Spleen (tissue), 11 donors: ENCODE measurements around the gene TOP3A. TPM values are rescaled to one million over a fixed set of nuclear protein-coding genes. Genes with fewer than 3 reads are reported as not detected.

Experiments used
- DNase-seq: peaks from one replicate; pipeline ENCODE4 v3.0.0-alpha.2; 2020
- H3K27ac ChIP-seq, 8 donors: fragments of 200-600 bp; sonication (generic) in 7 of 8; 1 replicate in 4 of 8; 2 replicates in 4 of 8; pipeline versions ENCODE4 v1.5.0 to v1.8.0; 2016 to 2021; ENCODE audit warnings: inconsistent platforms in 4 of 8, mild to moderate bottlenecking in 4 of 8, moderate library complexity in 1 of 8
- H3K27me3 ChIP-seq, 7 donors: fragments of 200-600 bp; sonication (generic) in 6 of 7; replicated peaks in 1 of 7; 1 replicate in 4 of 7; 2 replicates in 3 of 7; pipeline versions ENCODE4 v1.5.0 to v1.8.0; 2016 to 2021; ENCODE audit warnings: inconsistent platforms in 3 of 7, mild to moderate bottlenecking in 1 of 7
- H3K36me3 ChIP-seq, 6 donors: fragments of 200-600 bp; sonication (generic) in 5 of 6; 1 replicate in 4 of 6; 2 replicates in 2 of 6; pipeline versions ENCODE4 v1.5.0 to v1.8.0; 2016 to 2021; ENCODE audit warnings: inconsistent platforms in 2 of 6
- H3K4me1 ChIP-seq, 6 donors: fragments of 200-600 bp; sonication (generic) in 5 of 6; 1 replicate in 3 of 6; 2 replicates in 3 of 6; pipeline versions ENCODE4 v1.5.0 to v1.8.0; 2016 to 2021; ENCODE audit warnings: inconsistent platforms in 3 of 6
- H3K4me3 ChIP-seq, 8 donors: fragments of 200-600 bp; sonication (generic) in 7 of 8; 1 replicate in 4 of 8; 2 replicates in 4 of 8; pipeline versions ENCODE4 v1.5.0 to v1.8.0; 2016 to 2021; ENCODE audit warnings: inconsistent platforms in 4 of 8, mild to moderate bottlenecking in 4 of 8, moderate library complexity in 2 of 8
- H3K9me3 ChIP-seq, 8 donors: fragments of 200-600 bp; sonication (generic) in 7 of 8; 1 replicate in 4 of 8; 2 replicates in 4 of 8; pipeline versions ENCODE4 v1.5.0 to v1.8.0; 2016 to 2021; ENCODE audit warnings: inconsistent platforms in 4 of 8
- POLR2A ChIP-seq, 3 donors: fragments of 450-650 bp; IDR thresholded peaks; one replicate each; pipeline ENCODE4 v1.5.1; 2017; ENCODE audit warnings: antibody characterized with exemption in 3 of 3, mild to moderate bottlenecking in 1 of 3
- POLR2AphosphoS5 ChIP-seq, 3 donors: sonication (generic); formaldehyde crosslinking; IDR thresholded peaks; one replicate each; pipeline ENCODE4 v1.5.1; 2017; ENCODE audit warnings: antibody characterized with exemption in 3 of 3
- WGBS, 5 donors: extraction: QIAGEN DNeasy Blood & Tissue Kit in 3 of 5; methylation state at CpG; one replicate each; pipeline versions ENCODE4 v1.1.5 to v1.1.7; 2013 to 2018; 5-methylcytosine and 5-hydroxymethylcytosine counted together
- intact Hi-C: fragments of 100-400 bp; cut with DNase I; formaldehyde crosslinking; loops from one replicate; pipeline ENCODE4 v1.15.0; 2023; ENCODE audit warnings: low total_unique reads
- polyA plus RNA-seq, 3 donors: library from polyadenylated mRNA; stranded (reverse); fragments of 200-250 nt; gene quantifications; one replicate each; pipeline ENCODE4 v1.2.1, GENCODE V29; 2013
- total RNA-seq, 7 donors: library from RNA; depleted of rRNA in 3 of 7; stranded (reverse); fragments of >200 nt in 3 of 7; fragmentation: NEBNext Ultra II Directional in 4 of 7; extraction: Animal tissue kit (Norgen Biotek cat#: 25700) in 4 of 7; gene quantifications; one replicate each; pipeline versions ENCODE4 v1.1.0 to v1.2.1, GENCODE V29; 2016 to 2021
- TF ChIP-seq, protein P1 (sequence below), 11 experiments: fragments of 200-600 bp in 7 of 11; fragments of 450-650 bp in 4 of 11; sonication (generic) in 4 of 11; IDR thresholded peaks in 8 of 11; conservative IDR thresholded peaks in 3 of 11; 1 replicate in 7 of 11; 2 replicates in 4 of 11; pipeline versions ENCODE4 v1.4.0 to v1.8.0; 2016 to 2021; ENCODE audit warnings: antibody characterized with exemption in 11 of 11, inconsistent platforms in 4 of 11, mild to moderate bottlenecking in 1 of 11
- donor health status: healthy with polysubstance abuse.
- donor health status: DM: no; HTN: no; CAD: no; lungs with moderate emphysema.
- donor health status: DM: no; HTN: no; CAD: no.
- donor health status: Bipolar disorder and iron deficiency.
- donor health status: healthy.
- donor health status: DM: no; HTN: no; CAD: no.
- donor health status: DM: yes; HTN: yes; CAD: no.

The TOP3A gene
- total and polyA plus RNA-seq, 10 donors: 9.8 to 60.1 (median 43.9) TPM

DNA sequence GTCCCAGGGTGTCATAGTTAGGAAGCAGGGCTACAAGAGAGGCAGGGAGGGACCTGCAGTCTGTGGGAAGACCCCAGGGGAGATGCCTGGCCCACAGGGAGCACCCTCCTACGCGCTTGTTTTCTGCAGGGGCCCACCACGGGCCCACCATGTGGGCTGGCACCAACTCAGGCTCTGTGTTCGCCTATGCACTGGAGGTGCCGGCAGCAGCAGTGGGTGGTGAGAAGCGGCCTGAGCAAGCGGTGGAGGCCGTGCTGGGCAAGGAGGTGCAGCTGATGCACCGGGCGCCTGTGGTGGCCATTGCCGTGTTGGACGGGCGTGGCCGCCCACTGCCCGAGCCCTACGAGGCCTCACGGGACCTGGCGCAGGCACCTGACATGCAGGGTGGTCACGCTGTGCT, 74.3 kb downstream of the TOP3A start:
- Histone ChIP-seq H3K27me3 (no peaks in the 10 kb centered on the region), H3K4me3 (no peak overlapping the region), H3K9me3 (no peaks in the 10 kb centered on the region), H3K4me1 (no peaks in the 10 kb centered on the region), H3K27ac (no peak overlapping the region), H3K36me3 (peaks cover 4 to 100% (median 56%) of the 10 kb centered on the region in 6 donors)
- DNase-seq: no peak
- 87 to 96% (median 94%) methylated on average over 7 to 19 of the region's 19 CpGs for WGBS, 5 donors
- TF ChIP-seq, protein P1, sequence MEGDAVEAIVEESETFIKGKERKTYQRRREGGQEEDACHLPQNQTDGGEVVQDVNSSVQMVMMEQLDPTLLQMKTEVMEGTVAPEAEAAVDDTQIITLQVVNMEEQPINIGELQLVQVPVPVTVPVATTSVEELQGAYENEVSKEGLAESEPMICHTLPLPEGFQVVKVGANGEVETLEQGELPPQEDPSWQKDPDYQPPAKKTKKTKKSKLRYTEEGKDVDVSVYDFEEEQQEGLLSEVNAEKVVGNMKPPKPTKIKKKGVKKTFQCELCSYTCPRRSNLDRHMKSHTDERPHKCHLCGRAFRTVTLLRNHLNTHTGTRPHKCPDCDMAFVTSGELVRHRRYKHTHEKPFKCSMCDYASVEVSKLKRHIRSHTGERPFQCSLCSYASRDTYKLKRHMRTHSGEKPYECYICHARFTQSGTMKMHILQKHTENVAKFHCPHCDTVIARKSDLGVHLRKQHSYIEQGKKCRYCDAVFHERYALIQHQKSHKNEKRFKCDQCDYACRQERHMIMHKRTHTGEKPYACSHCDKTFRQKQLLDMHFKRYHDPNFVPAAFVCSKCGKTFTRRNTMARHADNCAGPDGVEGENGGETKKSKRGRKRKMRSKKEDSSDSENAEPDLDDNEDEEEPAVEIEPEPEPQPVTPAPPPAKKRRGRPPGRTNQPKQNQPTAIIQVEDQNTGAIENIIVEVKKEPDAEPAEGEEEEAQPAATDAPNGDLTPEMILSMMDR (IDR thresholded peaks at IDR 0.05 in 8 of 11, conservative IDR thresholded peaks at IDR 0.05 in 3 of 11): no peak
- TF ChIP-seq POLR2A (IDR thresholded peaks at IDR 0.05) (no peak), POLR2AphosphoS5 (IDR thresholded peaks at IDR 0.05) (peak in 1 of 3 donors; percentile 7)
- intact Hi-C loops: no loop called here

DNA sequence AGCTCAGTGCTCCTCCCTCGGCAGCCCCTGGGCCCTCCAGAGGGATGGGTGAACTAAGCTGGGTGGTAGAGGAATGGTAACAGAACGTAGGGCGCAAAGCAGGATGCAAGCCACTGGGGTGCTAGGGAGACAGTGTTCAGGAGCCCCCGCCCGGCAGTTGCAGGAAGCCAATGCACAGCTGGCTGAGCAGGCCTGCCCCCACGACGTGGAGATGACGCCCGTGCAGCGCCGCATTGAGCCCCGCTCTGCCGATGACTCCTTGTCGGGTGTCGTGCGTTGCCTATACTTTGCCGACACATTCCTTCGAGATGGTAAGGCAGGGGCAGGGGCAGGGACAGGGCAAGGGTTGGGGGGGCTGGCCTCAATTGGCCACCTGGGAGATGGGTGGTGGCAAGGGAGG, 76.5 kb downstream of the TOP3A start:
- no peak for DNase-seq

DNA sequence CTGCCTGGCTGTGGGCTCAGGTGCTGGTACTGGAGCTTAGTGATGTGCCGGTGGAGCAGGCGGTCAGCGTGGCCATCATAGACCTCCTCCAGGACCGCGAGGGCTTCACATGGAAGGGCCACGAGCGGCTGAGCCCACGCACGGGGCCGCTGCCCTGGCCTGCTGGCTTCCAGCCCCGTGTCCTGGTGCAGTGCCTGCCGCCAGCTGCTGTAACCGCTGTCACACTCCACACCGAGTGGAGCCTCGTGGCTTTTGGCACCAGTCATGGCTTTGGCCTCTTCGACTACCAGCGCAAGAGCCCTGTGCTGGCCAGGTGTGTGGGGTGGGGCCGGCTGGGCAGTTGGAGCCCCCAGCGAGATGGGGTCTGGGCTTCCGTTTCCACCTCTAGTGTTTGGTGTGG, 77.3 kb downstream of the TOP3A start:
- no peaks in the 10 kb centered on the region for H3K4me1 ChIP-seq
- no peak overlapping the region for H3K4me3 ChIP-seq
- H3K27ac ChIP-seq: no peak overlapping the region
- WGBS, 5 donors: 93 to 97% (median 94%) methylated on average over 20 of the region's 20 CpGs; no CpG with 5 or more reads in 1 of the 5 donors
- DNase-seq: no peak
- no peaks in the 10 kb centered on the region for H3K9me3 ChIP-seq
- intact Hi-C loops: no loop called here
- H3K36me3 ChIP-seq: peaks cover 0 to 100% (median 57%) of the 10 kb centered on the region in 6 donors
- TF ChIP-seq POLR2A (IDR thresholded peaks at IDR 0.05) (no peak), POLR2AphosphoS5 (IDR thresholded peaks at IDR 0.05) (no peak)
- TF ChIP-seq, protein P1 (IDR thresholded peaks at IDR 0.05 in 8 of 11, conservative IDR thresholded peaks at IDR 0.05 in 3 of 11): no peak
- no peaks in the 10 kb centered on the region for H3K27me3 ChIP-seq

More for the DNA sequence above, 76.5 kb downstream of the TOP3A start:
- Histone ChIP-seq H3K4me1 (no peaks in the 10 kb centered on the region), H3K36me3 (peaks cover 0 to 100% (median 58%) of the 10 kb centered on the region in 6 donors), H3K4me3 (no peak overlapping the region), H3K27me3 (no peaks in the 10 kb centered on the region), H3K9me3 (no peaks in the 10 kb centered on the region), H3K27ac (no peak overlapping the region)
- WGBS, 5 donors: 92 to 95% (median 94%) methylated on average over 18 of the region's 18 CpGs
- intact Hi-C loops: no loop called here
- TF ChIP-seq POLR2AphosphoS5 (IDR thresholded peaks at IDR 0.05) (no peak), POLR2A (IDR thresholded peaks at IDR 0.05) (no peak)
- TF ChIP-seq, protein P1 (IDR thresholded peaks at IDR 0.05 in 8 of 11, conservative IDR thresholded peaks at IDR 0.05 in 3 of 11): no peak

DNA sequence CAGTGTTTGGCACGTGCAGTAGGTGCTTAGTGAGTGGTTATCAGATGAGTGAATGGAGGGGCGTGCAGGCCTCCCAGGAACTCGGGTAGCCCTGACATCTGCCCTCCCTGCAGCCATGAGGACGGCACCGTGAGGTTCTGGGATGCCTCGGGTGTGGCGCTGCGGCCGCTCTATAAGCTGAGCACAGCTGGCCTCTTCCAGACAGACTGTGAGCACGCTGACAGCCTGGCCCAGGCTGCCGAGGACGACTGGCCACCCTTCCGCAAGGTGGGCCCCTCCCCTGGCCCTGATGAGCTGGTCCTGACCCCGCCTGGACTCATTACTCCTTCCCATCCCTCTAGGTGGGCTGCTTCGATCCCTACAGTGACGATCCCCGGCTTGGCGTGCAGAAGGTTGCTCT, 78.3 kb downstream of the TOP3A start:
- intact Hi-C loops: no loop called here
- H3K27me3 ChIP-seq: no peaks in the 10 kb centered on the region
- DNase-seq: no peak
- H3K9me3 ChIP-seq: no peaks in the 10 kb centered on the region
- 86 to 96% (median 92%) methylated on average over 8 to 18 of the region's 18 CpGs for WGBS, 5 donors
- H3K36me3 ChIP-seq: peaks cover 0 to 98% (median 51%) of the 10 kb centered on the region in 6 donors
- H3K4me1 ChIP-seq: no peaks in the 10 kb centered on the region
- H3K27ac ChIP-seq: no peak overlapping the region
- no peak overlapping the region for H3K4me3 ChIP-seq
- TF ChIP-seq POLR2A (IDR thresholded peaks at IDR 0.05): no peak
- TF ChIP-seq, protein P1 (IDR thresholded peaks at IDR 0.05 in 8 of 11, conservative IDR thresholded peaks at IDR 0.05 in 3 of 11): no peak
- no peak for TF ChIP-seq POLR2AphosphoS5 (IDR thresholded peaks at IDR 0.05)
